ENCODE results near the gene ERC2. TPM values are rescaled to one million over a fixed set of nuclear protein-coding genes. Genes with fewer than 3 reads are reported as not detected.

Gene ERC2
- total and polyA plus RNA-seq, 2 of the 8 experiments (the other 6 are each of a cell fraction or from before 2014, with no cell fraction given): 16.4 to 22.8 TPM

- TF ChIP-seq, protein P1, sequence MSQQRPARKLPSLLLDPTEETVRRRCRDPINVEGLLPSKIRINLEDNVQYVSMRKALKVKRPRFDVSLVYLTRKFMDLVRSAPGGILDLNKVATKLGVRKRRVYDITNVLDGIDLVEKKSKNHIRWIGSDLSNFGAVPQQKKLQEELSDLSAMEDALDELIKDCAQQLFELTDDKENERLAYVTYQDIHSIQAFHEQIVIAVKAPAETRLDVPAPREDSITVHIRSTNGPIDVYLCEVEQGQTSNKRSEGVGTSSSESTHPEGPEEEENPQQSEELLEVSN (IDR thresholded peaks at IDR 0.05): no peak
- TF ChIP-seq BACH1 (IDR thresholded peaks at IDR 0.05; ENCODE audit: low read length) (no peak), SP4 (IDR thresholded peaks at IDR 0.05; ENCODE audit: low read length) (no peak), SRF (IDR thresholded peaks at IDR 0.05; ENCODE audit: low read depth, low read length) (no peak), HDAC6 (IDR thresholded peaks at IDR 0.05; ENCODE audit: low read depth, low read length) (no peak), SIN3A (conservative IDR thresholded peaks at IDR 0.05 in 1 of 2, IDR thresholded peaks at IDR 0.05 in 1 of 2; ENCODE audit: low read depth in 1 of 2, low read length in 2 of 2) (no peak), KDM4A (IDR thresholded peaks at IDR 0.05; ENCODE audit: low read depth, low read length, severe bottlenecking) (peak; percentile 48), EGR1 (IDR thresholded peaks at IDR 0.05; ENCODE audit: borderline replicate concordance, low read depth, low read length) (peak; percentile 16; the same call in 1 of the 2 replicates), SP1 (IDR thresholded peaks at IDR 0.05; ENCODE audit: low read depth, low read length) (no peak)
- TF ChIP-seq, protein P2, sequence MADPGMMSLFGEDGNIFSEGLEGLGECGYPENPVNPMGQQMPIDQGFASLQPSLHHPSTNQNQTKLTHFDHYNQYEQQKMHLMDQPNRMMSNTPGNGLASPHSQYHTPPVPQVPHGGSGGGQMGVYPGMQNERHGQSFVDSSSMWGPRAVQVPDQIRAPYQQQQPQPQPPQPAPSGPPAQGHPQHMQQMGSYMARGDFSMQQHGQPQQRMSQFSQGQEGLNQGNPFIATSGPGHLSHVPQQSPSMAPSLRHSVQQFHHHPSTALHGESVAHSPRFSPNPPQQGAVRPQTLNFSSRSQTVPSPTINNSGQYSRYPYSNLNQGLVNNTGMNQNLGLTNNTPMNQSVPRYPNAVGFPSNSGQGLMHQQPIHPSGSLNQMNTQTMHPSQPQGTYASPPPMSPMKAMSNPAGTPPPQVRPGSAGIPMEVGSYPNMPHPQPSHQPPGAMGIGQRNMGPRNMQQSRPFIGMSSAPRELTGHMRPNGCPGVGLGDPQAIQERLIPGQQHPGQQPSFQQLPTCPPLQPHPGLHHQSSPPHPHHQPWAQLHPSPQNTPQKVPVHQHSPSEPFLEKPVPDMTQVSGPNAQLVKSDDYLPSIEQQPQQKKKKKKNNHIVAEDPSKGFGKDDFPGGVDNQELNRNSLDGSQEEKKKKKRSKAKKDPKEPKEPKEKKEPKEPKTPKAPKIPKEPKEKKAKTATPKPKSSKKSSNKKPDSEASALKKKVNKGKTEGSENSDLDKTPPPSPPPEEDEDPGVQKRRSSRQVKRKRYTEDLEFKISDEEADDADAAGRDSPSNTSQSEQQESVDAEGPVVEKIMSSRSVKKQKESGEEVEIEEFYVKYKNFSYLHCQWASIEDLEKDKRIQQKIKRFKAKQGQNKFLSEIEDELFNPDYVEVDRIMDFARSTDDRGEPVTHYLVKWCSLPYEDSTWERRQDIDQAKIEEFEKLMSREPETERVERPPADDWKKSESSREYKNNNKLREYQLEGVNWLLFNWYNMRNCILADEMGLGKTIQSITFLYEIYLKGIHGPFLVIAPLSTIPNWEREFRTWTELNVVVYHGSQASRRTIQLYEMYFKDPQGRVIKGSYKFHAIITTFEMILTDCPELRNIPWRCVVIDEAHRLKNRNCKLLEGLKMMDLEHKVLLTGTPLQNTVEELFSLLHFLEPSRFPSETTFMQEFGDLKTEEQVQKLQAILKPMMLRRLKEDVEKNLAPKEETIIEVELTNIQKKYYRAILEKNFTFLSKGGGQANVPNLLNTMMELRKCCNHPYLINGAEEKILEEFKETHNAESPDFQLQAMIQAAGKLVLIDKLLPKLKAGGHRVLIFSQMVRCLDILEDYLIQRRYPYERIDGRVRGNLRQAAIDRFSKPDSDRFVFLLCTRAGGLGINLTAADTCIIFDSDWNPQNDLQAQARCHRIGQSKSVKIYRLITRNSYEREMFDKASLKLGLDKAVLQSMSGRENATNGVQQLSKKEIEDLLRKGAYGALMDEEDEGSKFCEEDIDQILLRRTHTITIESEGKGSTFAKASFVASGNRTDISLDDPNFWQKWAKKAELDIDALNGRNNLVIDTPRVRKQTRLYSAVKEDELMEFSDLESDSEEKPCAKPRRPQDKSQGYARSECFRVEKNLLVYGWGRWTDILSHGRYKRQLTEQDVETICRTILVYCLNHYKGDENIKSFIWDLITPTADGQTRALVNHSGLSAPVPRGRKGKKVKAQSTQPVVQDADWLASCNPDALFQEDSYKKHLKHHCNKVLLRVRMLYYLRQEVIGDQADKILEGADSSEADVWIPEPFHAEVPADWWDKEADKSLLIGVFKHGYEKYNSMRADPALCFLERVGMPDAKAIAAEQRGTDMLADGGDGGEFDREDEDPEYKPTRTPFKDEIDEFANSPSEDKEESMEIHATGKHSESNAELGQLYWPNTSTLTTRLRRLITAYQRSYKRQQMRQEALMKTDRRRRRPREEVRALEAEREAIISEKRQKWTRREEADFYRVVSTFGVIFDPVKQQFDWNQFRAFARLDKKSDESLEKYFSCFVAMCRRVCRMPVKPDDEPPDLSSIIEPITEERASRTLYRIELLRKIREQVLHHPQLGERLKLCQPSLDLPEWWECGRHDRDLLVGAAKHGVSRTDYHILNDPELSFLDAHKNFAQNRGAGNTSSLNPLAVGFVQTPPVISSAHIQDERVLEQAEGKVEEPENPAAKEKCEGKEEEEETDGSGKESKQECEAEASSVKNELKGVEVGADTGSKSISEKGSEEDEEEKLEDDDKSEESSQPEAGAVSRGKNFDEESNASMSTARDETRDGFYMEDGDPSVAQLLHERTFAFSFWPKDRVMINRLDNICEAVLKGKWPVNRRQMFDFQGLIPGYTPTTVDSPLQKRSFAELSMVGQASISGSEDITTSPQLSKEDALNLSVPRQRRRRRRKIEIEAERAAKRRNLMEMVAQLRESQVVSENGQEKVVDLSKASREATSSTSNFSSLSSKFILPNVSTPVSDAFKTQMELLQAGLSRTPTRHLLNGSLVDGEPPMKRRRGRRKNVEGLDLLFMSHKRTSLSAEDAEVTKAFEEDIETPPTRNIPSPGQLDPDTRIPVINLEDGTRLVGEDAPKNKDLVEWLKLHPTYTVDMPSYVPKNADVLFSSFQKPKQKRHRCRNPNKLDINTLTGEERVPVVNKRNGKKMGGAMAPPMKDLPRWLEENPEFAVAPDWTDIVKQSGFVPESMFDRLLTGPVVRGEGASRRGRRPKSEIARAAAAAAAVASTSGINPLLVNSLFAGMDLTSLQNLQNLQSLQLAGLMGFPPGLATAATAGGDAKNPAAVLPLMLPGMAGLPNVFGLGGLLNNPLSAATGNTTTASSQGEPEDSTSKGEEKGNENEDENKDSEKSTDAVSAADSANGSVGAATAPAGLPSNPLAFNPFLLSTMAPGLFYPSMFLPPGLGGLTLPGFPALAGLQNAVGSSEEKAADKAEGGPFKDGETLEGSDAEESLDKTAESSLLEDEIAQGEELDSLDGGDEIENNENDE (IDR thresholded peaks at IDR 0.05; ENCODE audit: insufficient replicate concordance, low read length): no peak
These were observed 987.1 kb downstream of the ERC2 start (continued) for GRCh38 chr3:55480911-55481743.

All from H1 (cell line).